ENCODE data around the gene TEX2. TPM values are rescaled to one million over a fixed set of nuclear protein-coding genes. Genes with fewer than 3 reads are reported as not detected.

The TEX2 gene
- total and polyA plus RNA-seq, 2 donors (not counting 1 experiment from before 2014, with no cell fraction given) = 4.0 to 7.6 TPM

- H3K4me1 ChIP-seq (ENCODE audit: control insufficient read depth in 2 of 2, insufficient read depth in 2 of 2, low read length in 2 of 2) = no peaks in the 10 kb centered on the region
- H4K20me1 ChIP-seq (ENCODE audit: control insufficient read depth, insufficient read depth, low read length, poor library complexity, severe bottlenecking) = no peaks in the 10 kb centered on the region
- WGBS (ENCODE audit: insufficient coverage) = no CpG with 5 or more reads among the region's 1 CpG
- H3K4me2 ChIP-seq (replicated peaks; ENCODE audit: low read depth, low read length, poor library complexity, severe bottlenecking) = no peak overlapping the region
- Mint-ChIP-seq H3K27ac (no peak overlapping the region), H3K4me1 (no peaks in the 10 kb centered on the region), H3K9me3 (ENCODE audit: insufficient read depth) (no peaks in the 10 kb centered on the region), H3K4me3 (no peak overlapping the region), H3K27me3 (no peaks in the 10 kb centered on the region)
- no peak for TF ChIP-seq CTCF (IDR thresholded peaks at IDR 0.05)
- TF ChIP-seq EZH2 (IDR thresholded peaks at IDR 0.05; ENCODE audit: borderline replicate concordance, insufficient read depth, low read depth, low read length, poor library complexity, severe bottlenecking) = no peak
- intact Hi-C loops (cut with micrococcal nuclease) = no loop called here
- H3K36me3 ChIP-seq (replicated peaks in 1 of 2; ENCODE audit: control extremely low read depth in 1 of 2, control insufficient read depth in 1 of 2, extremely low read depth in 1 of 2, insufficient read depth in 2 of 2, low read length in 1 of 2) = no peaks in the 10 kb centered on the region
- no peak overlapping the region for H3K27ac ChIP-seq (ENCODE audit: low read length in 2 of 2)
- ATAC-seq (ENCODE audit: low read depth) = no peak
- peaks cover 37% of the 10 kb centered on the region for H3K79me2 ChIP-seq (ENCODE audit: control insufficient read depth, insufficient read depth, low read length)
- H3K9ac ChIP-seq (ENCODE audit: low read length) = no peak overlapping the region
- no peak for DNase-seq
- no peak overlapping the region for H2AFZ ChIP-seq (ENCODE audit: insufficient read depth, low read depth, low read length, poor library complexity, severe bottlenecking)
- ChIA-PET POLR2A (no interaction called here), CTCF (interaction anchor here (0.6 kb wide), 1 partner anchor 60 kb away, joined by 3 read pairs; no protein-coding TSS in a partner anchor)
- H3K9me3 ChIP-seq (ENCODE audit: control extremely low read depth in 1 of 3, control insufficient read depth in 2 of 3, insufficient read depth in 1 of 3, low read length in 2 of 3) = no peaks in the 10 kb centered on the region
- H3K4me3 ChIP-seq (ENCODE audit: control extremely low read depth in 1 of 5, extremely low read depth in 1 of 5, insufficient read depth in 1 of 5, low read depth in 2 of 5, low read length in 4 of 5) = no peak overlapping the region
- no peaks in the 10 kb centered on the region for H3K27me3 ChIP-seq (replicated peaks in 1 of 4; ENCODE audit: control extremely low read depth in 1 of 4, control insufficient read depth in 3 of 4, insufficient read depth in 4 of 4, low read length in 3 of 4)
These were observed 10.2 kb downstream of the TEX2 start for GRCh38 chr17:64252831-64253230.

- no peak overlapping the region for H3K4me3 Mint-ChIP-seq
- H4K20me1 ChIP-seq (ENCODE audit: control insufficient read depth, insufficient read depth, low read length, poor library complexity, severe bottlenecking) = no peaks in the 10 kb centered on the region
- TF ChIP-seq CTCF (IDR thresholded peaks at IDR 0.05) = no peak
- TF ChIP-seq EZH2 (IDR thresholded peaks at IDR 0.05; ENCODE audit: borderline replicate concordance, insufficient read depth, low read depth, low read length, poor library complexity, severe bottlenecking) = no peak
- peaks cover 20% of the 10 kb centered on the region for H3K79me2 ChIP-seq (ENCODE audit: control insufficient read depth, insufficient read depth, low read length)
- intact Hi-C loops (cut with micrococcal nuclease) = no loop called here
- ChIA-PET POLR2A (no interaction called here), CTCF (interaction anchor here (0.6 kb wide), 1 partner anchor 439 kb away, joined by 4 read pairs; no protein-coding TSS in a partner anchor)
- H3K9me3 Mint-ChIP-seq (ENCODE audit: insufficient read depth) = no peaks in the 10 kb centered on the region
- no peak for ATAC-seq (ENCODE audit: low read depth)
- WGBS (ENCODE audit: insufficient coverage) = 90% methylated on average over 4 of the region's 4 CpGs
- H2AFZ ChIP-seq (ENCODE audit: insufficient read depth, low read depth, low read length, poor library complexity, severe bottlenecking) = no peak overlapping the region
- H3K27me3 Mint-ChIP-seq = no peaks in the 10 kb centered on the region
- H3K4me3 ChIP-seq (ENCODE audit: control extremely low read depth in 1 of 5, extremely low read depth in 1 of 5, insufficient read depth in 1 of 5, low read depth in 2 of 5, low read length in 4 of 5) = no peak overlapping the region
- no peaks in the 10 kb centered on the region for H3K4me1 ChIP-seq (ENCODE audit: control insufficient read depth in 2 of 2, insufficient read depth in 2 of 2, low read length in 2 of 2)
- no peaks in the 10 kb centered on the region for H3K27me3 ChIP-seq (replicated peaks in 1 of 4; ENCODE audit: control extremely low read depth in 1 of 4, control insufficient read depth in 3 of 4, insufficient read depth in 4 of 4, low read length in 3 of 4)
- no peaks in the 10 kb centered on the region for H3K9me3 ChIP-seq (ENCODE audit: control extremely low read depth in 1 of 3, control insufficient read depth in 2 of 3, insufficient read depth in 1 of 3, low read length in 2 of 3)
- no peak for DNase-seq
- H3K27ac Mint-ChIP-seq = no peak overlapping the region
- no peaks in the 10 kb centered on the region for H3K36me3 ChIP-seq (replicated peaks in 1 of 2; ENCODE audit: control extremely low read depth in 1 of 2, control insufficient read depth in 1 of 2, extremely low read depth in 1 of 2, insufficient read depth in 2 of 2, low read length in 1 of 2)
- no peak overlapping the region for H3K9ac ChIP-seq (ENCODE audit: low read length)
- no peak overlapping the region for H3K4me2 ChIP-seq (replicated peaks; ENCODE audit: low read depth, low read length, poor library complexity, severe bottlenecking)
- H3K4me1 Mint-ChIP-seq = no peaks in the 10 kb centered on the region
- H3K27ac ChIP-seq (ENCODE audit: low read length in 2 of 2) = no peak overlapping the region
These were observed 12.7 kb downstream of the TEX2 start for GRCh38 chr17:64250233-64250835.
